WTC11 (cell line): ENCODE data around the gene ZNF213. TPM values are rescaled to one million over a fixed set of nuclear protein-coding genes. Genes with fewer than 3 reads are reported as not detected.

Experiments used
- FOXJ3 ChIP-seq: sonication (generic); formaldehyde crosslinking; IDR thresholded peaks from 2 replicates; pipeline ENCODE4 v1.9.0; 2021; ENCODE audit warnings: missing genetic modification reagents, mild to moderate bottlenecking, borderline replicate concordance
- GRHL2 ChIP-seq: fragments of 250-450 bp; sonication (Bioruptor Pico); IDR thresholded peaks from 2 replicates; pipeline ENCODE4 v1.8.0; 2022; ENCODE audit warnings: mild to moderate bottlenecking, moderate library complexity; ENCODE audit not compliant: insufficient replicate concordance, severe bottlenecking
- JAZF1 ChIP-seq: fragments of 250-450 bp; sonication (Bioruptor Pico); IDR thresholded peaks from 2 replicates; pipeline ENCODE4 v1.9.0; 2021; ENCODE audit warnings: moderate library complexity, mild to moderate bottlenecking, inconsistent platforms
- JUN ChIP-seq: sonication (generic); formaldehyde crosslinking; IDR thresholded peaks from 2 replicates; pipeline ENCODE4 v1.8.0; 2023; ENCODE audit warnings: mild to moderate bottlenecking, missing genetic modification reagents
- MXD4 ChIP-seq: fragments of 250-450 bp; sonication (Bioruptor Pico); IDR thresholded peaks from 2 replicates; pipeline ENCODE4 v1.8.0; 2021; ENCODE audit warnings: mild to moderate bottlenecking, moderate library complexity, borderline replicate concordance
- NFATC4 ChIP-seq: fragments of 250-450 bp; sonication (Bioruptor Pico); IDR thresholded peaks from 2 replicates; pipeline ENCODE4 v1.9.0; 2021; ENCODE audit warnings: mild to moderate bottlenecking
- NFYB ChIP-seq: sonication (generic); formaldehyde crosslinking; conservative IDR thresholded peaks from 2 replicates; pipeline ENCODE4 v1.8.0; 2022; ENCODE audit warnings: low read depth, missing genetic modification reagents
- NR1H2 ChIP-seq: sonication (generic); formaldehyde crosslinking; IDR thresholded peaks from 2 replicates; pipeline ENCODE4 v1.9.0; 2021; ENCODE audit warnings: mild to moderate bottlenecking, moderate library complexity, missing genetic modification reagents
- NR2C2 ChIP-seq: sonication (generic); formaldehyde crosslinking; IDR thresholded peaks from 2 replicates; pipeline ENCODE4 v1.8.0; 2022; ENCODE audit warnings: mild to moderate bottlenecking, missing genetic modification reagents
- RELA ChIP-seq: sonication (generic); formaldehyde crosslinking; IDR thresholded peaks from 2 replicates; pipeline ENCODE4 v1.8.1; 2022; ENCODE audit warnings: missing genetic modification reagents, mild to moderate bottlenecking, borderline replicate concordance
- ZNF138 ChIP-seq: sonication (generic); formaldehyde crosslinking; conservative IDR thresholded peaks from 2 replicates; pipeline ENCODE4 v1.8.1; 2022; ENCODE audit warnings: mild to moderate bottlenecking, moderate library complexity, missing genetic modification reagents
- ZNF219 ChIP-seq: sonication (generic); formaldehyde crosslinking; IDR thresholded peaks from 2 replicates; pipeline ENCODE4 v1.8.0; 2023; ENCODE audit warnings: missing genetic modification reagents, mild to moderate bottlenecking, borderline replicate concordance
- ZNF263 ChIP-seq: sonication (generic); formaldehyde crosslinking; IDR thresholded peaks from 2 replicates; pipeline ENCODE4 v1.8.1; 2022; ENCODE audit warnings: low read depth, mild to moderate bottlenecking, moderate library complexity, missing genetic modification reagents
- ZNF317 ChIP-seq: sonication (generic); formaldehyde crosslinking; IDR thresholded peaks from 2 replicates; pipeline ENCODE4 v1.8.1; 2023; ENCODE audit warnings: low read depth, mild to moderate bottlenecking, moderate library complexity, missing genetic modification reagents, borderline replicate concordance
- ZNF396 ChIP-seq: fragments of 250-450 bp; sonication (Bioruptor Pico); IDR thresholded peaks from 2 replicates; pipeline ENCODE4 v1.8.0; 2021; ENCODE audit warnings: mild to moderate bottlenecking, moderate library complexity, borderline replicate concordance
- ZNF423 ChIP-seq: fragments of 250-450 bp; sonication (Bioruptor Pico); IDR thresholded peaks from 2 replicates; pipeline ENCODE4 v2.1.2; 2022; ENCODE audit warnings: mild to moderate bottlenecking, moderate library complexity
- total RNA-seq: library from RNA; stranded (reverse); gene quantifications from 3 replicates; pipeline ENCODE4 v1.2.3, GENCODE V29; 2021
- TF ChIP-seq, protein P1 (sequence below): sonication (generic); formaldehyde crosslinking; IDR thresholded peaks from 2 replicates; pipeline ENCODE4 v1.8.1; 2022; ENCODE audit warnings: mild to moderate bottlenecking, moderate library complexity, missing genetic modification reagents
- TF ChIP-seq, protein P2 (sequence below): sonication (generic); formaldehyde crosslinking; IDR thresholded peaks from 2 replicates; pipeline ENCODE4 v1.8.1; 2022; ENCODE audit warnings: low read depth, mild to moderate bottlenecking, moderate library complexity, missing genetic modification reagents, borderline replicate concordance
- TF ChIP-seq, protein P3 (sequence below): sonication (generic); formaldehyde crosslinking; IDR thresholded peaks from 2 replicates; pipeline ENCODE4 v1.8.0; 2023; ENCODE audit warnings: missing genetic modification reagents, mild to moderate bottlenecking, borderline replicate concordance
- TF ChIP-seq, protein P4 (sequence below): sonication (generic); formaldehyde crosslinking; IDR thresholded peaks from 2 replicates; pipeline ENCODE4 v1.8.0; 2022; ENCODE audit warnings: mild to moderate bottlenecking, missing genetic modification reagents
- TF ChIP-seq, protein P5 (sequence below): sonication (generic); formaldehyde crosslinking; IDR thresholded peaks from 2 replicates; pipeline ENCODE4 v1.8.1; 2023; ENCODE audit warnings: mild to moderate bottlenecking, missing genetic modification reagents
- TF ChIP-seq, protein P6 (sequence below): sonication (generic); formaldehyde crosslinking; IDR thresholded peaks from 2 replicates; pipeline ENCODE4 v1.8.0; 2022; ENCODE audit warnings: mild to moderate bottlenecking, missing genetic modification reagents
- TF ChIP-seq, protein P7 (sequence below): sonication (generic); formaldehyde crosslinking; IDR thresholded peaks from 2 replicates; pipeline ENCODE4 v1.8.0; 2023; ENCODE audit warnings: missing genetic modification reagents
- TF ChIP-seq, protein P8 (sequence below): sonication (generic); formaldehyde crosslinking; IDR thresholded peaks from 2 replicates; pipeline ENCODE4 v1.8.1; 2022; ENCODE audit warnings: mild to moderate bottlenecking, missing genetic modification reagents, moderate library complexity, borderline replicate concordance
- TF ChIP-seq, protein P9 (sequence below): sonication (generic); formaldehyde crosslinking; conservative IDR thresholded peaks from 2 replicates; pipeline ENCODE4 v1.8.1; 2022; ENCODE audit warnings: mild to moderate bottlenecking, missing genetic modification reagents

The ZNF213 gene
- total RNA-seq, 1 experiment from 2014 or later: 11.6 TPM

DNA sequence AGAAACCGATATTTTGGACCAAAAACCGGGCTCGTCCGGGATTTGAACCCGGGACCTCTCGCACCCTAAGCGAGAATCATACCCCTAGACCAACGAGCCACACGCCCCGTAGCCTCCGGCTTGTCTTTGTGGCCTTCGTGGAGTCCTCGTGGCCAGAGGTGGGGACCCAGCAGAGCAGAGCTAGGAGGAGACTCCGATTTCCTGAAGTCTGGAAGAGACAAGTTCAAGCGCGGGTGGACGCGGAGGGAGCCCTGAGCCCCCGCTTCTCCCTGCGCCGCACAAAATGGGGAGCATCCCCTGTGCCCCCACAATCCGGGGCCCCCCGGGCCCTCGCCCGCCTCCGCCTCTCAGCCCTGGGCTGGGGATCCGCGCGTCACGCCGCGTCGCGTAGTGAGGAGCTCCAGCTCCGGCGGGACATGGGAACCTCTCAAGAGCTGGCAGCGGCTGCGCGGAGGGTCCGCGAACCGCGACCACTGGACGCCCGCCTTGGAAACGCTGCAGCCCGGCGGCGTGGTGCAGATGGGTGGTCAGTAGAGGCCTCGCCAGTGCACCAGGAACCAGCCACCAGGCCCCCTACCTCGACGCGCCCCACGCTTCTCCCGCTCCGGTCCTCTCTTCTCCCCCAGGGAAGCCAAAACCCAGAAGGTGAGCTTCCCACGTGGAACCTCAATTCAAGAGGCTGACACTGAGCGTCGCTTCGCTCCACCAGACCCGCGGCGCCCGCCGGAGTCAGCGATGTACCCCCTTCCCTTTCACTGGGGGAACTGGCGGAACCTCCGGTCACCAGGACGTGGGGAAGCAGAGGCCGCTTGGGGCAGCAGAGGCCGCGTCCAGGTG lies 48.0 kb downstream of the ZNF213 start (continued):
- TF ChIP-seq, protein P1, sequence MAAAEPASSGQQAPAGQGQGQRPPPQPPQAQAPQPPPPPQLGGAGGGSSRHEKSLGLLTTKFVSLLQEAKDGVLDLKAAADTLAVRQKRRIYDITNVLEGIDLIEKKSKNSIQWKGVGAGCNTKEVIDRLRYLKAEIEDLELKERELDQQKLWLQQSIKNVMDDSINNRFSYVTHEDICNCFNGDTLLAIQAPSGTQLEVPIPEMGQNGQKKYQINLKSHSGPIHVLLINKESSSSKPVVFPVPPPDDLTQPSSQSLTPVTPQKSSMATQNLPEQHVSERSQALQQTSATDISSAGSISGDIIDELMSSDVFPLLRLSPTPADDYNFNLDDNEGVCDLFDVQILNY: no peak
- TF ChIP-seq GRHL2 (CRISPR knock-in tag) (no peak), ZNF263 (CRISPR knock-in tag) (no peak), NR2C2 (no peak), ZNF219 (CRISPR knock-in tag) (no peak), NR1H2 (CRISPR knock-in tag) (no peak), FOXJ3 (CRISPR knock-in tag) (no peak), MXD4 (CRISPR knock-in tag) (no peak), JAZF1 (CRISPR knock-in tag) (no peak), ZNF138 (CRISPR knock-in tag) (no peak), NFATC4 (CRISPR knock-in tag) (no peak), NFYB (CRISPR knock-in tag) (no peak), ZNF423 (no peak), ZNF396 (CRISPR knock-in tag) (no peak), RELA (CRISPR knock-in tag) (no peak), JUN (CRISPR knock-in tag) (no peak), ZNF317 (CRISPR knock-in tag) (no peak)
- TF ChIP-seq, protein P2, sequence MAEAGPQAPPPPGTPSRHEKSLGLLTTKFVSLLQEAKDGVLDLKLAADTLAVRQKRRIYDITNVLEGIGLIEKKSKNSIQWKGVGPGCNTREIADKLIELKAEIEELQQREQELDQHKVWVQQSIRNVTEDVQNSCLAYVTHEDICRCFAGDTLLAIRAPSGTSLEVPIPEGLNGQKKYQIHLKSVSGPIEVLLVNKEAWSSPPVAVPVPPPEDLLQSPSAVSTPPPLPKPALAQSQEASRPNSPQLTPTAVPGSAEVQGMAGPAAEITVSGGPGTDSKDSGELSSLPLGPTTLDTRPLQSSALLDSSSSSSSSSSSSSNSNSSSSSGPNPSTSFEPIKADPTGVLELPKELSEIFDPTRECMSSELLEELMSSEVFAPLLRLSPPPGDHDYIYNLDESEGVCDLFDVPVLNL (CRISPR knock-in tag): no peak
- TF ChIP-seq, protein P3, sequence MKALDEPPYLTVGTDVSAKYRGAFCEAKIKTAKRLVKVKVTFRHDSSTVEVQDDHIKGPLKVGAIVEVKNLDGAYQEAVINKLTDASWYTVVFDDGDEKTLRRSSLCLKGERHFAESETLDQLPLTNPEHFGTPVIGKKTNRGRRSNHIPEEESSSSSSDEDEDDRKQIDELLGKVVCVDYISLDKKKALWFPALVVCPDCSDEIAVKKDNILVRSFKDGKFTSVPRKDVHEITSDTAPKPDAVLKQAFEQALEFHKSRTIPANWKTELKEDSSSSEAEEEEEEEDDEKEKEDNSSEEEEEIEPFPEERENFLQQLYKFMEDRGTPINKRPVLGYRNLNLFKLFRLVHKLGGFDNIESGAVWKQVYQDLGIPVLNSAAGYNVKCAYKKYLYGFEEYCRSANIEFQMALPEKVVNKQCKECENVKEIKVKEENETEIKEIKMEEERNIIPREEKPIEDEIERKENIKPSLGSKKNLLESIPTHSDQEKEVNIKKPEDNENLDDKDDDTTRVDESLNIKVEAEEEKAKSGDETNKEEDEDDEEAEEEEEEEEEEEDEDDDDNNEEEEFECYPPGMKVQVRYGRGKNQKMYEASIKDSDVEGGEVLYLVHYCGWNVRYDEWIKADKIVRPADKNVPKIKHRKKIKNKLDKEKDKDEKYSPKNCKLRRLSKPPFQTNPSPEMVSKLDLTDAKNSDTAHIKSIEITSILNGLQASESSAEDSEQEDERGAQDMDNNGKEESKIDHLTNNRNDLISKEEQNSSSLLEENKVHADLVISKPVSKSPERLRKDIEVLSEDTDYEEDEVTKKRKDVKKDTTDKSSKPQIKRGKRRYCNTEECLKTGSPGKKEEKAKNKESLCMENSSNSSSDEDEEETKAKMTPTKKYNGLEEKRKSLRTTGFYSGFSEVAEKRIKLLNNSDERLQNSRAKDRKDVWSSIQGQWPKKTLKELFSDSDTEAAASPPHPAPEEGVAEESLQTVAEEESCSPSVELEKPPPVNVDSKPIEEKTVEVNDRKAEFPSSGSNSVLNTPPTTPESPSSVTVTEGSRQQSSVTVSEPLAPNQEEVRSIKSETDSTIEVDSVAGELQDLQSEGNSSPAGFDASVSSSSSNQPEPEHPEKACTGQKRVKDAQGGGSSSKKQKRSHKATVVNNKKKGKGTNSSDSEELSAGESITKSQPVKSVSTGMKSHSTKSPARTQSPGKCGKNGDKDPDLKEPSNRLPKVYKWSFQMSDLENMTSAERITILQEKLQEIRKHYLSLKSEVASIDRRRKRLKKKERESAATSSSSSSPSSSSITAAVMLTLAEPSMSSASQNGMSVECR: no peak
- TF ChIP-seq, protein P4, sequence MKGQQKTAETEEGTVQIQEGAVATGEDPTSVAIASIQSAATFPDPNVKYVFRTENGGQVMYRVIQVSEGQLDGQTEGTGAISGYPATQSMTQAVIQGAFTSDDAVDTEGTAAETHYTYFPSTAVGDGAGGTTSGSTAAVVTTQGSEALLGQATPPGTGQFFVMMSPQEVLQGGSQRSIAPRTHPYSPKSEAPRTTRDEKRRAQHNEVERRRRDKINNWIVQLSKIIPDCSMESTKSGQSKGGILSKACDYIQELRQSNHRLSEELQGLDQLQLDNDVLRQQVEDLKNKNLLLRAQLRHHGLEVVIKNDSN (CRISPR knock-in tag): no peak
- TF ChIP-seq, protein P5, sequence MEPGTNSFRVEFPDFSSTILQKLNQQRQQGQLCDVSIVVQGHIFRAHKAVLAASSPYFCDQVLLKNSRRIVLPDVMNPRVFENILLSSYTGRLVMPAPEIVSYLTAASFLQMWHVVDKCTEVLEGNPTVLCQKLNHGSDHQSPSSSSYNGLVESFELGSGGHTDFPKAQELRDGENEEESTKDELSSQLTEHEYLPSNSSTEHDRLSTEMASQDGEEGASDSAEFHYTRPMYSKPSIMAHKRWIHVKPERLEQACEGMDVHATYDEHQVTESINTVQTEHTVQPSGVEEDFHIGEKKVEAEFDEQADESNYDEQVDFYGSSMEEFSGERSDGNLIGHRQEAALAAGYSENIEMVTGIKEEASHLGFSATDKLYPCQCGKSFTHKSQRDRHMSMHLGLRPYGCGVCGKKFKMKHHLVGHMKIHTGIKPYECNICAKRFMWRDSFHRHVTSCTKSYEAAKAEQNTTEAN (CRISPR knock-in tag): no peak
- TF ChIP-seq, protein P6, sequence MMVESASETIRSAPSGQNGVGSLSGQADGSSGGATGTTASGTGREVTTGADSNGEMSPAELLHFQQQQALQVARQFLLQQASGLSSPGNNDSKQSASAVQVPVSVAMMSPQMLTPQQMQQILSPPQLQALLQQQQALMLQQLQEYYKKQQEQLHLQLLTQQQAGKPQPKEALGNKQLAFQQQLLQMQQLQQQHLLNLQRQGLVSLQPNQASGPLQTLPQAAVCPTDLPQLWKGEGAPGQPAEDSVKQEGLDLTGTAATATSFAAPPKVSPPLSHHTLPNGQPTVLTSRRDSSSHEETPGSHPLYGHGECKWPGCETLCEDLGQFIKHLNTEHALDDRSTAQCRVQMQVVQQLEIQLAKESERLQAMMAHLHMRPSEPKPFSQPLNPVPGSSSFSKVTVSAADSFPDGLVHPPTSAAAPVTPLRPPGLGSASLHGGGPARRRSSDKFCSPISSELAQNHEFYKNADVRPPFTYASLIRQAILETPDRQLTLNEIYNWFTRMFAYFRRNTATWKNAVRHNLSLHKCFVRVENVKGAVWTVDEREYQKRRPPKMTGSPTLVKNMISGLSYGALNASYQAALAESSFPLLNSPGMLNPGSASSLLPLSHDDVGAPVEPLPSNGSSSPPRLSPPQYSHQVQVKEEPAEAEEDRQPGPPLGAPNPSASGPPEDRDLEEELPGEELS (CRISPR knock-in tag): peak; percentile 34; the same call in 1 of the 2 replicates
- TF ChIP-seq, protein P7, sequence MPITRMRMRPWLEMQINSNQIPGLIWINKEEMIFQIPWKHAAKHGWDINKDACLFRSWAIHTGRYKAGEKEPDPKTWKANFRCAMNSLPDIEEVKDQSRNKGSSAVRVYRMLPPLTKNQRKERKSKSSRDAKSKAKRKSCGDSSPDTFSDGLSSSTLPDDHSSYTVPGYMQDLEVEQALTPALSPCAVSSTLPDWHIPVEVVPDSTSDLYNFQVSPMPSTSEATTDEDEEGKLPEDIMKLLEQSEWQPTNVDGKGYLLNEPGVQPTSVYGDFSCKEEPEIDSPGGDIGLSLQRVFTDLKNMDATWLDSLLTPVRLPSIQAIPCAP (CRISPR knock-in tag): no peak
- TF ChIP-seq, protein P8, sequence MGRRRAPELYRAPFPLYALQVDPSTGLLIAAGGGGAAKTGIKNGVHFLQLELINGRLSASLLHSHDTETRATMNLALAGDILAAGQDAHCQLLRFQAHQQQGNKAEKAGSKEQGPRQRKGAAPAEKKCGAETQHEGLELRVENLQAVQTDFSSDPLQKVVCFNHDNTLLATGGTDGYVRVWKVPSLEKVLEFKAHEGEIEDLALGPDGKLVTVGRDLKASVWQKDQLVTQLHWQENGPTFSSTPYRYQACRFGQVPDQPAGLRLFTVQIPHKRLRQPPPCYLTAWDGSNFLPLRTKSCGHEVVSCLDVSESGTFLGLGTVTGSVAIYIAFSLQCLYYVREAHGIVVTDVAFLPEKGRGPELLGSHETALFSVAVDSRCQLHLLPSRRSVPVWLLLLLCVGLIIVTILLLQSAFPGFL (CRISPR knock-in tag): no peak
- TF ChIP-seq, protein P9, sequence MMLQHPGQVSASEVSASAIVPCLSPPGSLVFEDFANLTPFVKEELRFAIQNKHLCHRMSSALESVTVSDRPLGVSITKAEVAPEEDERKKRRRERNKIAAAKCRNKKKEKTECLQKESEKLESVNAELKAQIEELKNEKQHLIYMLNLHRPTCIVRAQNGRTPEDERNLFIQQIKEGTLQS (CRISPR knock-in tag): no peak
